Activated T-helper 2 cell treated with anti-CD3 and anti-CD28 coated beads, Interferon-gamma antibody, Interleukin-2, Interleukin-4, amounts not matched to agents 10 μg/mL and 5 μg/mL and 100 μg/mL, durations not matched to agents 14 hours and 24 hours and 36 hours (primary cell): ENCODE data around the gene ARAF. TPM values are rescaled to one million over a fixed set of nuclear protein-coding genes. Genes with fewer than 3 reads are reported as not detected.
"Not testable (repeated sequence)": the region's sequence is repeated elsewhere in the genome, so short reads cannot be mapped to it uniquely, and the experiment has no call there.

Experiments
- DNase-seq: peaks from one replicate; pipeline ENCODE4 v3.0.0; 2021; ENCODE audit warnings: low spot score
- H3K27ac Mint-ChIP-seq: one replicate; pipeline ENCODE4 v1.8.0; 2021; ENCODE audit warnings: mixed read lengths
- H3K27me3 Mint-ChIP-seq: one replicate; pipeline ENCODE4 v1.8.0; 2021; ENCODE audit warnings: low read depth, mixed read lengths
- H3K36me3 Mint-ChIP-seq: one replicate; pipeline ENCODE4 v1.8.0; 2021; ENCODE audit warnings: low read depth, mixed read lengths
- H3K4me1 Mint-ChIP-seq: one replicate; pipeline ENCODE4 v1.8.0; 2021; ENCODE audit warnings: low read depth, mixed read lengths
- H3K4me3 Mint-ChIP-seq: one replicate; pipeline ENCODE4 v1.8.0; 2021; ENCODE audit warnings: low read depth, mild to moderate bottlenecking, moderate library complexity, mixed read lengths
- H3K9me3 Mint-ChIP-seq: one replicate; pipeline ENCODE4 v1.8.0; 2021; ENCODE audit warnings: mixed read lengths
- intact Hi-C: fragments of 100-400 bp; cut with micrococcal nuclease; formaldehyde crosslinking; loops from one replicate; pipeline ENCODE4 v1.15.1; 2023
- total RNA-seq: library from RNA; stranded (reverse); gene quantifications from 2 replicates; pipeline ENCODE4 v1.2.3, GENCODE V29; 2022

The ARAF gene
- total RNA-seq = 85.3 and 86.1 TPM in 2 replicates

DNA sequence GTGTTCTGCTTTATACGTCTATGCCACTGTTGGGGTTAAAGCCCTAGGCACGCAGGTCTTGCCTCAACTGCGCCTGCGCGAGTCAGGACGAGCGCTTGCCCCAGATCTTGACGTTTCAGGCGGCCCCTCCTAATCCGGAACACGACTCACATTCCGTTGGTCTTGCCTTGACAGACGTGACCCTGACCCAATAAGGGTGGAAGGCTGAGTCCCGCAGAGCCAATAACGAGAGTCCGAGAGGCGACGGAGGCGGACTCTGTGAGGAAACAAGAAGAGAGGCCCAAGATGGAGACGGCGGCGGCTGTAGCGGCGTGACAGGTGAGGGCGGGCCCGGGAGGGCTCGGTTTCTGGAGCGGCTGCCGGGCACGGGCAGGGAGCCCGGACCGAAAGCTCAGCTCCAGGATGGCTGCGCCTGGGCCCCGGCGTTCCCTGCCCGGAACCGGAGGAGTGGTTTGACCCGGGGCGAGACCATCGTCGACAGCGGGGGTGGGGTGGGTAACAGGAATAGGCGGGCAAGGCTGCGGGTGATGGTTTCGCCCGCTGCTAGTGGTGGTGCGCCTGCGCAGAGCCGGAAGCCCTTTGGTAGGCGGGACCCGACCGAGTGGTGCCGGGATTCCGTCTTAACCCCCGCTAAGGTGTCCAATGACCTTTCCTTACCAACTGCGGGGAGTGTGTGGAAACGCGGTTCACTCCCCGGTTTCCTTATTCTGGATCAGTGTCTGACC lies at the start of gene ARAF:
Gene ARAF (plus strand): TSS at position 272 of the 725 bp plus-strand sequence. CDS start 1,763 bp downstream, outside the sequence.
- Mint-ChIP-seq H3K27me3 (no peaks in the 10 kb centered on the region), H3K36me3 (peaks cover 19% of the 10 kb centered on the region), H3K4me1 (peaks cover 35% of the 10 kb centered on the region), H3K4me3 (peak within 1 kb of the TSS; percentile 85), H3K27ac (peak within 1 kb of the TSS; percentile 97), H3K9me3 (no peaks in the 10 kb centered on the region)
- DNase-seq = peak; percentile 94
- intact Hi-C loops = loop anchor here (1.0 to 5.0 kb wide), 4 partner anchors 22 to 98 kb away; partner anchors contain the start of genes ELK1, TIMP1, UXT and ZNF41

DNA sequence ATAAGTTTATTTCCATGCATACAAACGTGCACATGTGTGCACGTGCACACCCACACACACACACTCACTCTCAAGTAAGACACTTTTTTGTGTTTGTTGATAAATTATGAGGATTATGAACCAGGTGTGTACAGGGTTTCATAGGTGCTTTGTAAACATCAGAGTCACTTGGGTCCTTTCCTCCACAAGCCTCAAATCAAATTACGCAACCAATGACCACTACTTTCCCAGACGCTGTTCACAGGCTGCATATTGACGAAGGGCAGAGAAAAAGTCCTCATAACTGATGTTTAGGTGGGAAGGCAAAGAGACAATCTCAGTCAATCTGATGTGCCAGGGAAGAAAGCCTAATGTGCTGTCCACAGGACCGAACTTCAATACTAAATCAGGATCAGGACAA lies 48.6 kb upstream of the ARAF start:
- DNase-seq, H3K27me3 Mint-ChIP-seq, H3K27ac Mint-ChIP-seq, intact Hi-C loops, H3K4me1 Mint-ChIP-seq, H3K9me3 Mint-ChIP-seq, H3K36me3 Mint-ChIP-seq: not testable (repeated sequence)
- H3K4me3 Mint-ChIP-seq = peak overlapping the region; percentile 39

DNA sequence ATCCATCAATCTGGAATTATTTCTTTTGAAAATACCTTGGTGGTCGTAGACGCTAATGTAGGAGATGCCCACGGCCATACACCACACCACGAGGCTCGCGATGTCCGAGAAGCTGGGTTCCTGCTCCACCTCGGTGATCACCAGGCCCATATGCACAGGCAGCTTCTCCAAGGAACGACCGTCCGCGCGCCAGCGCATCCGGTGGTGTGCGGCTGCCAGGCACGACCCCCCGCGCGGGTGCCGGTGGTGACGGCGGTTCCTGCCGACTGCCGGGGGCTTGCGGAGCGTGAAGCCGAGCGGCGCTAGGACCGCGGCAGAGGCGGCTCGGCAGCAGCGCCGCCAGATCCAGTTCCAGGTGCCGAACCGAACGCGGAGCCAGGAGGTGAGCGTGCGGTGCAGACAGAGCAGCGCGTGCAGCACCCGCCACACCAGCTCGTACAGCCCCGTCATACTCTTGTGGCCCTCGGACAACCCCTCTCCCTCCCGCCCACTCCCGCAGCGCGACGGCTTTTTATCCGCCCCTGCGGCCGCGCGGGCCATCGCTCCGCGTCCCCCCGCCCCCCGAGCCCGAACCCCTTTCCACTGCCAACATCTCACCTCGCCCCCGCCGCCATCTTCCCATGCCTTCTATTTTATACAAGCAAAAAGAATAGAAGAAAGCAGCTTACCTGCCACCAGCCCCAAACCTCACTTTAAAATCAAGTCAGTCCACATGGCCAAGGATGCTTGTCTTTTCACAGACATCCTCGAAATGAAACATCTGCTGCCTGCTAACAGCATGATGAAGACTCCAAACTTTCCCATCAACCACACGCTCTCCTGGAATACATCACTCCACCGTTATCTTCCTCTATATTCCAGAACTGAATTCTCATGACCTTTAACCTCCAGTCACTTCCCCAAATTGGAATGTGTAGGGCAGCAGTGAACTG lies 47.7 kb upstream of the ARAF start:
- DNase-seq, H3K27me3 Mint-ChIP-seq, H3K36me3 Mint-ChIP-seq, intact Hi-C loops, H3K4me1 Mint-ChIP-seq, H3K9me3 Mint-ChIP-seq: not testable (repeated sequence)
- Mint-ChIP-seq H3K27ac (peak overlapping the region; percentile 17), H3K4me3 (peak overlapping the region; percentile 73)

DNA sequence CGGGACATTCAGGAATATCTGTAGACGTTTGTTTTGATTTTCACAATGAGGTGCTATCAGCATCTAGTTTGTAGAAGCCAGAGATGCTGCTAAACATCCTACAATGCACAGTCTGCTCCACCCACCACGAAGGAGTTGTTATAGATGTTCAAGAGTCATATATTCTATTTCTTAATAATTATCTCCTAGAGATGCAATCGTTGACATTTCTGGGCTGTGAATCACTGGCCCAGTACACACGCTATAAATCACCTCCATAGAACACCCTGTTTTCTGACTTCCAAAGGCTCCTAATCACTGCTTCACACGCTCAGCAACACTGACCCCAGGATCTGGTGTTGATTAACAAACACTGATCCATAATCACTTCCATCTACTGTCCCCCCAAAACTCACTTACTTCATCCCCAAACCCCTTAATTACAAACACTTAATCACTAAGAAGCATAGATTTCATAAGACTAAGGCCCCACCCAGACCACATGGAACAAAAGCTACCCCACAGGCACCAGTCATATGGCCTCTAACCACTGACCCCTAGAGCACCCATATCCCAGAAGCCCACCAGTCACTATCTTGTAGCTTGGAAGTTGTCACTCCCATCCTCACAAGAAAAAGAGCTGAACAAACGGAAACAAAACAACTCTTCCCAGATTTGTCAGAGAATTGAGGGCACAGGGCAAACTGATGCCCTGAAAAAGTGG lies 46.3 kb upstream of the ARAF start:
- intact Hi-C loops = no loop called here
- H3K27ac Mint-ChIP-seq = no peak overlapping the region
- DNase-seq = no peak
- peaks cover 5% of the 10 kb centered on the region for H3K4me1 Mint-ChIP-seq
- no peak overlapping the region for H3K4me3 Mint-ChIP-seq
- peaks cover 8% of the 10 kb centered on the region for H3K27me3 Mint-ChIP-seq
- no peaks in the 10 kb centered on the region for H3K36me3 Mint-ChIP-seq
- H3K9me3 Mint-ChIP-seq = no peaks in the 10 kb centered on the region

DNA sequence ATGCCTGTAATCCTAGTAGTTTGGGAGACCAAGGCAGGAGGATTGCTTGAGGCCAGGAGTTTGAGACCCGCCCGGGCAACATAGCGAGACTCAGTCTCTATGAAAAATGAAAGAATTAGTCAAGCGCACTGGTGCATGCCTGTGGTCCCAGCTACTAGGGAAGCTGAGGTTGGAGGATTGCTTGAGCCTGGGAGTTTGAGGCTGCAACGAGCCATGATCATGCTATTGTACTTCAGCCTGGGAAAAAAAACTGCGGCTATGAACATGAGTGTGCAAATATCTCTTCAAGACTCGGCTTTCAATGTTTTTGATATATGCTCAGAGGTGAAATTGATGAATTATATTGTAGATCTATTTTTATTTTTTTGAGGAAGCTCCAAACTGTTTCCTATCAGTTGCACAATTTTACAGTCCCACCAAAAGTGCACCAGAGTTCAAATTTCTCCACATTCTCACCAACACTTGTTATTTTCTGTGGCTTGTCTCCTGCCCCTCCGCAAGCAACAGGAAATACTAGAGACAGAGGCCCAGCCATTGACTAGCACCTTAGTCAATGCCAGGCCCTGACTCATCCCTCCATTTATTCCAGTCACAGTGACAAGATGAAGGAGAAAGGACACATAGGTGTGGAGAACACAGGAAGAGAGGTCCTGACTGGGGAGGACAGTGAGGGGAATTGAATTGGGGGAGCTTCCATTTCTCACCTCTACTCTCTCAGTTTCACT lies 44.9 kb upstream of the ARAF start:
- Mint-ChIP-seq H3K36me3 (no peaks in the 10 kb centered on the region), H3K27ac (no peak overlapping the region), H3K4me1 (peaks cover 5% of the 10 kb centered on the region), H3K27me3 (peaks cover 8% of the 10 kb centered on the region), H3K4me3 (no peak overlapping the region), H3K9me3 (no peaks in the 10 kb centered on the region)
- intact Hi-C loops = no loop called here
- no peak for DNase-seq

DNA sequence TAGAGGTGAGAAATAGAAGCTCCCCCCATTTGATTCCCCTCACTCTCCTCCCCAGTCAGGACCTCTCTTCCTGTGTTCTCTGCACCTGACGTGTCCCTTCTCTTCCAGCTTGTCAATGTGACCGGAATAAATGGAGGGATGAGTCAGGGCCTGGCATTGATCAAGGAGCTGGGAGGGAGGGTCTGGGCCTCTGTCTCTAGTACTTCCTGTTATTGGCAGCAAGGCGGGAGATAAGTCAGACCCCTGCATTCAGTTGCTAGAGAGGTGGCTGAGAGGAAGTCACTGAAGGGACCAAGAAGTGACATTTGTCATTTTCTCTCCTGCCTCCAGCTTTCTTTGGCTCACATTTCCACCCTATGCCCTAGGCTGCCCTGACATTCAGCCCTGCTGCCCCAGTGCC lies 42.9 kb upstream of the ARAF start:
- peaks cover 7% of the 10 kb centered on the region for H3K4me1 Mint-ChIP-seq
- H3K27me3 Mint-ChIP-seq = peaks cover 5% of the 10 kb centered on the region
- intact Hi-C loops = no loop called here
- H3K27ac Mint-ChIP-seq = no peak overlapping the region
- no peaks in the 10 kb centered on the region for H3K36me3 Mint-ChIP-seq
- no peaks in the 10 kb centered on the region for H3K9me3 Mint-ChIP-seq
- no peak for DNase-seq
- no peak overlapping the region for H3K4me3 Mint-ChIP-seq

DNA sequence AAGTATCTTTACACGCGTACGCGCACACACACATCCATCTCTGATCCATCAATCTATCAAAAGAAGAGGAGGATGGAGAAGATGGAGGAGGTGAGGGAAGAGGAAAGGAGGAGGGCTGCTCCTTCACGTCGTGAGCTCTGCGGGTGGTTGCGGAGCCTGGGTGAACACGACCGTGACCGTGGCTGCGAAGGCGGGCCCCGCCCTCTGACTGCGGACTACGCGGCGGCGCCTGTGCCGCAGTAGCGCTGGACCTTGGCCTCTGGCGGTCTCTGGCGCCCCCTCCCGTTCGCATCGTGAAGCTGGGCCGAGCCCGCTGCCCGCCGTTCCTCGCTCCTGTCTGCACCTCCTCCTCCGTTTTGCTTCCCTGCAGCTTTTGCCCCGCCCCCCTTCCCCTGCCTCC lies 37.7 kb upstream of the ARAF start:
- no peaks in the 10 kb centered on the region for H3K9me3 Mint-ChIP-seq
- H3K27me3 Mint-ChIP-seq = peaks cover 2% of the 10 kb centered on the region
- intact Hi-C loops = loop anchor here (1.0 to 2.0 kb wide), 2 partner anchors 138 to 330 kb away; partner anchors contain the start of gene UBA1
- H3K27ac Mint-ChIP-seq = no peak overlapping the region
- peak overlapping the region; percentile 72 for H3K4me3 Mint-ChIP-seq
- no peaks in the 10 kb centered on the region for H3K36me3 Mint-ChIP-seq
- H3K4me1 Mint-ChIP-seq = peaks cover 4% of the 10 kb centered on the region
- peak; percentile 69 for DNase-seq

DNA sequence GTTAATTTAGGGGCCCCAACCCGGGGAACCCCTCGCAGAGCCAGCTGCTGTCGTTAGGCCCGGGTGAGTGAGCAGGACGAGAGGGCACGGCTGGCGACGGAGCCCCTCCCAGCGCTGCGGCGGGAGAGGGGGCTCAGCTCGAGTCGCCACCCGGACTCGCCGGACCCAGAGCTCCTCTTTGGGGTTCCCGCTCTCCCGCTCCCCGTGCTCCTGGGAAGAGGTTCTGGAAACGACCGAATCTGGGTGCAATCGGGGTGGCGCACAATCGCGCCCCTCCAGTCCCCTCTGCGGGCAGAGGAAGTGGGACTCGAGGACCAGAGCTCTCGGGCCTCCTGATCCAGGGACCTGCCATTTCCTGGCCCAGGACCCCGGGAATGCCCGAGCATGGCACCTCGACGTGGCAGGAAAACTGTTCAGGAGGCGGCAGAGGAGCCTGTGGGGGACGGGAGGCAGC lies 37.3 kb upstream of the ARAF start:
- H3K9me3 Mint-ChIP-seq = no peaks in the 10 kb centered on the region

DNA sequence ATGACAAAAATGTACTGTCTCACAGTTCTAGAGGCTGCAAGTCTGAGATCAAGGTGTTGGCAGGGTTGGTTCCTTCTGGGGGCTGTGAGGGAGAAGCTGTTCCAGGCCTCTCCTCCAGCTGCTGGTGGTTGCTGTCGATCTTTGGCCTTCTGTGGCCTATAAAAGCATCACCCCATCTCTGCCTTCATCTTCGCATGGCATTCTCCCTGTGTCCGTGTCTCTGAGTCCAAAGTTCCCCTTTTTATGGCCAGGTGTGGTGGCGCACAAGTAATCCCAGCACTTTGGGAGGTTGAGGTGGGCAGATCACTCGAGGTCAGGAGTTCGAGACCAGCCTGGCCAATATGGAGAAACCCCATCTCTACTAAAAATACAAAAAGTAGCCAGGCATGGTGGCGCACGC lies 31.5 kb upstream of the ARAF start:
- Mint-ChIP-seq H3K27me3 (no peaks in the 10 kb centered on the region), H3K4me1 (no peaks in the 10 kb centered on the region), H3K4me3 (no peak overlapping the region), H3K36me3 (no peaks in the 10 kb centered on the region), H3K9me3 (no peaks in the 10 kb centered on the region), H3K27ac (no peak overlapping the region)
- intact Hi-C loops = no loop called here
- DNase-seq = no peak

More for the DNA sequence above, 37.3 kb upstream of the ARAF start:
- intact Hi-C loops = loop anchor here (1.0 to 2.0 kb wide), 2 partner anchors 139 to 330 kb away; partner anchors contain the start of gene UBA1
- Mint-ChIP-seq H3K4me3 (peak overlapping the region; percentile 72), H3K27ac (no peak overlapping the region), H3K36me3 (no peaks in the 10 kb centered on the region), H3K27me3 (peaks cover 2% of the 10 kb centered on the region), H3K4me1 (peaks cover 4% of the 10 kb centered on the region)
- DNase-seq = no peak

DNA sequence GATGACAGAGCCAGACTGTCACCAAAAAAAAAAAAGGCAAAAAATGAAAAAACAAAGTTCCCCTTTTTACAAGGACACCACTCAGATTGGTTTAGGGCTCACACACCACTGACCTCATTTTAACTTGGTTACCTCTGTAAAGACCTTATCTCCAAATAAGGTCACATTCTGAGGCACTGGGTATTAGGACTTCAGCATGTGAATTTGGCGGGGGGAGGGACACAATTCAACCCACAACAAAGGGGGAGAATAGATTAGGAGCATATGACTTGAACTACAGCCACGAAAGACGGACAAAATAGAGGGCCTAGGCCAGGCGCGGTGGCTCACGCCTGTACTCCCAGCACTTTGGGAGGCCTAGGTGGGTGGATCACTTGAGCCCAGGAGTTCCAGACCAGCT lies 31.0 kb upstream of the ARAF start:
- Mint-ChIP-seq H3K4me1 (no peaks in the 10 kb centered on the region), H3K9me3 (no peaks in the 10 kb centered on the region), H3K36me3 (no peaks in the 10 kb centered on the region), H3K27me3 (no peaks in the 10 kb centered on the region), H3K4me3 (no peak overlapping the region), H3K27ac (no peak overlapping the region)
- intact Hi-C loops = no loop called here
- no peak for DNase-seq

DNA sequence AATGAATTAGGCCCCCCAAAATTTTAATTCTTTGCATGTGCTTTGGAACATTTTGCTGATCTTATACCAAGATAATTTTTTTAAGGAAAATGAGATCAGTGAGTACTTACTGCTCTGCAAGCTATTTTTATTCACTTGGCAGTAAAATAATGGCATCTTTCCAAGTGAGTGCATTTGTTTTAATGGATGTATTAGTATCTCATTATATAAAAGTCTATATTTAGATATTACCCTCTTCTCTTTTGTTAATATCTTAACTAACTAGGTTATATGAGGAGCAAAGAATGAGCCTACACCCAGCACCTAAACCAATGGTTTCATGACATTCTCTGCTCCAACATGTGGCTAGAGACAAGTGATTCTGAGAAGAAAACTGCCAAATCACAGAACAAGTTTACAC lies 21.1 kb upstream of the ARAF start:
- Mint-ChIP-seq H3K36me3 (no peaks in the 10 kb centered on the region), H3K9me3 (no peaks in the 10 kb centered on the region), H3K27ac (no peak overlapping the region), H3K4me1 (no peaks in the 10 kb centered on the region), H3K4me3 (no peak overlapping the region), H3K27me3 (no peaks in the 10 kb centered on the region)
- DNase-seq = no peak
- intact Hi-C loops = no loop called here
